Neural progenitor cell (in vitro differentiated cells): ENCODE results near the gene BACH1. TPM values are rescaled to one million over a fixed set of nuclear protein-coding genes. Genes with fewer than 3 reads are reported as not detected.
A peak's percentile ranks its signal among the peaks of the same experiment; 100 is the strongest.

Source experiments
- DNase-seq: peaks from one replicate; pipeline ENCODE4 v3.0.0-alpha.2; 2016; ENCODE audit warnings: low spot score
- H2AFZ ChIP-seq: fragments of 200-600 bp; sonication (generic); replicated peaks from 2 replicates; pipeline ENCODE4 v1.6.1; 2016; ENCODE audit warnings: antibody characterized with exemption
- H3F3A ChIP-seq: fragments of 200-600 bp; sonication (generic); 2 replicates; pipeline ENCODE4 v1.6.1; 2016; ENCODE audit warnings: antibody characterized with exemption, low read depth
- H3K27ac ChIP-seq: fragments of 200-600 bp; sonication (generic); 2 replicates; pipeline ENCODE4 v1.5.1; 2016; ENCODE audit warnings: mild to moderate bottlenecking
- H3K27me3 ChIP-seq: fragments of 200-600 bp; sonication (generic); 2 replicates; pipeline ENCODE4 v1.6.1; 2016; ENCODE audit warnings: mild to moderate bottlenecking, moderate library complexity
- H3K36me3 ChIP-seq: fragments of 200-600 bp; sonication (generic); 2 replicates; pipeline ENCODE4 v1.5.1; 2016
- H3K4me1 ChIP-seq: fragments of 200-600 bp; sonication (generic); 2 replicates; pipeline ENCODE4 v1.6.1; 2016; ENCODE audit warnings: mixed run types
- H3K4me2 ChIP-seq: fragments of 200-600 bp; sonication (generic); 2 replicates; pipeline ENCODE4 v1.6.1; 2016
- H3K4me3 ChIP-seq: fragments of 200-600 bp; sonication (generic); 2 replicates; pipeline ENCODE4 v1.5.1; 2016
- H3K79me2 ChIP-seq: fragments of 200-600 bp; sonication (generic); 2 replicates; pipeline ENCODE4 v1.6.1; 2016; ENCODE audit warnings: low read depth
- H3K9ac ChIP-seq: fragments of 200-600 bp; sonication (generic); 2 replicates; pipeline ENCODE4 v1.6.1; 2016
- H3K9me3 ChIP-seq: fragments of 200-600 bp; sonication (generic); 2 replicates; pipeline ENCODE4 v1.5.1; 2016; ENCODE audit warnings: low read depth
- H4K20me1 ChIP-seq: fragments of 200-600 bp; sonication (generic); 2 replicates; pipeline ENCODE4 v1.6.1; 2016; ENCODE audit warnings: low read depth
- H3K27ac Mint-ChIP-seq: 3 replicates; pipeline ENCODE4 v1.8.0; 2021; ENCODE audit warnings: mixed read lengths
- H3K27me3 Mint-ChIP-seq: 2 replicates; pipeline ENCODE4 v1.8.0; 2022; ENCODE audit warnings: low read depth, mild to moderate bottlenecking, inconsistent platforms, moderate library complexity, mixed read lengths; ENCODE audit not compliant: insufficient read depth
- H3K36me3 Mint-ChIP-seq: 3 replicates; pipeline ENCODE4 v1.8.0; 2021; ENCODE audit warnings: mixed read lengths
- H3K4me1 Mint-ChIP-seq: 3 replicates; pipeline ENCODE4 v1.8.0; 2021; ENCODE audit warnings: mixed read lengths
- H3K4me3 Mint-ChIP-seq: 3 replicates; pipeline ENCODE4 v1.8.0; 2021; ENCODE audit warnings: mild to moderate bottlenecking, moderate library complexity, mixed read lengths
- H3K9me3 Mint-ChIP-seq: 3 replicates; pipeline ENCODE4 v1.8.0; 2020; ENCODE audit warnings: mixed read lengths
- EZH2 ChIP-seq: fragments of 200-600 bp; sonication (generic); IDR thresholded peaks from 2 replicates; pipeline ENCODE4 v1.6.1; 2017; ENCODE audit warnings: antibody characterized with exemption, mild to moderate bottlenecking, moderate library complexity
- EZH2phosphoT487 ChIP-seq: fragments of 200-600 bp; sonication (generic); IDR thresholded peaks from 2 replicates; pipeline ENCODE4 v1.6.1; 2017; ENCODE audit warnings: antibody characterized with exemption
- total RNA-seq: library from RNA; depleted of rRNA; stranded (reverse); fragments of >200 nt; gene quantifications from 2 replicates; pipeline ENCODE4 v1.2.3, GENCODE V29; 2015; ENCODE audit warnings: low replicate concordance
- TF ChIP-seq, protein P1 (sequence below): fragments of 200-600 bp; sonication (generic); IDR thresholded peaks from 2 replicates; pipeline ENCODE4 v1.5.1; 2017; ENCODE audit warnings: antibody characterized with exemption, mild to moderate bottlenecking

Gene BACH1
- total RNA-seq, 1 donor from 2014 or later, result 93.8 TPM

DNA sequence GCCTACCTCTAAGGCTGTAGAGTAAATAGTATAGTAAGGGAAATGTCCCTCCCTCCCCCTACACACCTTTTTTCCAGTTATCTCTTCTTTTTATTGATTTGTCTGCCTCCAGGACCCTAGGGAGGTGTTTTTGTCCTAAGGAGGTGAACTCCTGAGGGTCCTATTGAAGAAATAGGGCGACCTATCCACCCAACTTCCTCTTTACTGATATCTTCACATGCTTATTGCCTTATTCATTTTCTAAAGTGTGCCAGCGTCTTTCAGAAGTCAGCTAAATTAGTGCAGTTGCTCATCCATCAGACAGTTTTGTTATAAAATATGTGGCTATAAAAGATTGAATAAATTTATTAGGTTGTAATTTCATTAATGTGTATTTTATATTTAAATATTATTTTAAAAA is 5.9 kb downstream of the BACH1 start:
- Histone ChIP-seq H3K36me3 (no peaks in the 10 kb centered on the region), H4K20me1 (peaks cover 82% of the 10 kb centered on the region), H3K27me3 (no peaks in the 10 kb centered on the region), H3K79me2 (peaks cover 100% of the 10 kb centered on the region), H3K9me3 (no peaks in the 10 kb centered on the region), H3K4me2 (no peak overlapping the region), H3K4me1 (peaks cover 12% of the 10 kb centered on the region), H3K9ac (no peak overlapping the region), H2AFZ (no peak overlapping the region), H3K27ac (no peak overlapping the region), H3F3A (peaks cover 9% of the 10 kb centered on the region), H3K4me3 (no peak overlapping the region)
- Mint-ChIP-seq H3K36me3 (peaks cover 23% of the 10 kb centered on the region), H3K27me3 (no peaks in the 10 kb centered on the region), H3K27ac (no peak overlapping the region), H3K4me1 (peaks cover 26% of the 10 kb centered on the region), H3K4me3 (no peak overlapping the region), H3K9me3 (peaks cover 12% of the 10 kb centered on the region)
- TF ChIP-seq, protein P1, sequence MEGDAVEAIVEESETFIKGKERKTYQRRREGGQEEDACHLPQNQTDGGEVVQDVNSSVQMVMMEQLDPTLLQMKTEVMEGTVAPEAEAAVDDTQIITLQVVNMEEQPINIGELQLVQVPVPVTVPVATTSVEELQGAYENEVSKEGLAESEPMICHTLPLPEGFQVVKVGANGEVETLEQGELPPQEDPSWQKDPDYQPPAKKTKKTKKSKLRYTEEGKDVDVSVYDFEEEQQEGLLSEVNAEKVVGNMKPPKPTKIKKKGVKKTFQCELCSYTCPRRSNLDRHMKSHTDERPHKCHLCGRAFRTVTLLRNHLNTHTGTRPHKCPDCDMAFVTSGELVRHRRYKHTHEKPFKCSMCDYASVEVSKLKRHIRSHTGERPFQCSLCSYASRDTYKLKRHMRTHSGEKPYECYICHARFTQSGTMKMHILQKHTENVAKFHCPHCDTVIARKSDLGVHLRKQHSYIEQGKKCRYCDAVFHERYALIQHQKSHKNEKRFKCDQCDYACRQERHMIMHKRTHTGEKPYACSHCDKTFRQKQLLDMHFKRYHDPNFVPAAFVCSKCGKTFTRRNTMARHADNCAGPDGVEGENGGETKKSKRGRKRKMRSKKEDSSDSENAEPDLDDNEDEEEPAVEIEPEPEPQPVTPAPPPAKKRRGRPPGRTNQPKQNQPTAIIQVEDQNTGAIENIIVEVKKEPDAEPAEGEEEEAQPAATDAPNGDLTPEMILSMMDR, result no peak
- TF ChIP-seq EZH2 (no peak), EZH2phosphoT487 (no peak)
- no peak for DNase-seq

DNA sequence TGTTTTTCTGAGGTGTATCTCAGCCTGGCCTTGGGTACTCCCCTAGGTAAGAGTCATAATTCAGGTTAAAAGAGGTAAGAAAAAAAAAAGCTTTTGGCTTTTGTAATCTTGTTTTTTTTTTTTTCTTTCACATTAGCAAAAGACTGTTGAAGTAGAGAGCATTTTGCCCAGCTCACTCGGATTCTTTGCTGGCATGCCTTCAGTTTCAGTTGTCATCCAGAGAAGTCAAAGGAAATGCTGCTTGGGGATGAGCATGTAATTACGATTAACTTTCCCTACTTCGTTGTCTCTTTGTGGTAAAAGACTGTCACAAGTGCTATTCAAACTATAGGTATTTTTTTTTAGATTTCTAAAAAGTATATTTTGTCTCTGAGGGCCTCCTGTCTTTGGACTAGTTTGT is 6.3 kb downstream of the BACH1 start:
- H4K20me1 ChIP-seq, result peaks cover 77% of the 10 kb centered on the region
- Mint-ChIP-seq H3K27me3 (no peaks in the 10 kb centered on the region), H3K36me3 (peaks cover 23% of the 10 kb centered on the region), H3K9me3 (peaks cover 12% of the 10 kb centered on the region), H3K4me3 (no peak overlapping the region), H3K27ac (no peak overlapping the region), H3K4me1 (peaks cover 23% of the 10 kb centered on the region)
- no peak overlapping the region for H3K4me3 ChIP-seq
- no peaks in the 10 kb centered on the region for H3K9me3 ChIP-seq
- no peak overlapping the region for H3K4me2 ChIP-seq
- no peaks in the 10 kb centered on the region for H3K27me3 ChIP-seq
- no peak for DNase-seq
- peak overlapping the region; percentile 8 for H3K27ac ChIP-seq
- no peaks in the 10 kb centered on the region for H3K36me3 ChIP-seq
- H3K4me1 ChIP-seq, result peaks cover 12% of the 10 kb centered on the region
- no peak overlapping the region for H3K9ac ChIP-seq
- H3K79me2 ChIP-seq, result peaks cover 100% of the 10 kb centered on the region
- H3F3A ChIP-seq, result peaks cover 4% of the 10 kb centered on the region
- TF ChIP-seq, protein P1, result no peak
- no peak for TF ChIP-seq EZH2phosphoT487
- no peak for TF ChIP-seq EZH2
- no peak overlapping the region for H2AFZ ChIP-seq

DNA sequence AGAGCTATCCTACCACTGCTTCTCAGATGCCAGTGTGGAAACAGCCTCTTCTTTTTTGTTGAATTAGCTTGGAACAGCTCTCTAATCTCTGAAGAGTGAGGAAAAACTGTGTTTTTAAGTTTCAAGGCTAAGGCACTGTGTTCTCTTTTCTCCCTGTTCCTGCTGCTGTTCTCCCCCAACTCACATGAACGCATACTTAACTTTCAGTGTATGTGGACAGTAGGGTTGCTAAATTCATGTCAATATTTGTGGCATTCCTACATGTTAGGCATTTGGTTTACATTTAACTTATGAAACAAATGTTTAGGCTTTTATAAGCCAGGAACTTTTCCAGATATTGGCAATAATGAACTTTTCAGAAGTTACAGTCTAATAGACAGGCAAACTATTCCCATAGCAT is 6.8 kb downstream of the BACH1 start:
- peaks cover 16% of the 10 kb centered on the region for H3K9me3 Mint-ChIP-seq
- no peaks in the 10 kb centered on the region for H3K27me3 ChIP-seq
- no peaks in the 10 kb centered on the region for H3F3A ChIP-seq
- H3K9me3 ChIP-seq, result no peaks in the 10 kb centered on the region
- H3K9ac ChIP-seq, result no peak overlapping the region
- no peak overlapping the region for H3K27ac Mint-ChIP-seq
- no peaks in the 10 kb centered on the region for H3K27me3 Mint-ChIP-seq
- DNase-seq, result no peak
- H3K4me1 ChIP-seq, result peaks cover 7% of the 10 kb centered on the region
- H3K36me3 ChIP-seq, result no peaks in the 10 kb centered on the region
- TF ChIP-seq EZH2phosphoT487, result no peak
- TF ChIP-seq, protein P1, result no peak
- TF ChIP-seq EZH2, result no peak
- peak overlapping the region; percentile 8 for H3K27ac ChIP-seq
- H3K4me3 ChIP-seq, result no peak overlapping the region
- peaks cover 18% of the 10 kb centered on the region for H3K4me1 Mint-ChIP-seq
- H3K4me3 Mint-ChIP-seq, result no peak overlapping the region
- H2AFZ ChIP-seq, result no peak overlapping the region
- H3K36me3 Mint-ChIP-seq, result peaks cover 27% of the 10 kb centered on the region
- H3K4me2 ChIP-seq, result no peak overlapping the region
- peaks cover 100% of the 10 kb centered on the region for H3K79me2 ChIP-seq
- peaks cover 72% of the 10 kb centered on the region for H4K20me1 ChIP-seq
